ENCODE data around the gene MTCL1. TPM values are rescaled to one million over a fixed set of nuclear protein-coding genes. Genes with fewer than 3 reads are reported as not detected.

The MTCL1 gene
- total and polyA plus RNA-seq, 4 donors, result 0.65 to 5.4 (median 1.4) TPM

DNA sequence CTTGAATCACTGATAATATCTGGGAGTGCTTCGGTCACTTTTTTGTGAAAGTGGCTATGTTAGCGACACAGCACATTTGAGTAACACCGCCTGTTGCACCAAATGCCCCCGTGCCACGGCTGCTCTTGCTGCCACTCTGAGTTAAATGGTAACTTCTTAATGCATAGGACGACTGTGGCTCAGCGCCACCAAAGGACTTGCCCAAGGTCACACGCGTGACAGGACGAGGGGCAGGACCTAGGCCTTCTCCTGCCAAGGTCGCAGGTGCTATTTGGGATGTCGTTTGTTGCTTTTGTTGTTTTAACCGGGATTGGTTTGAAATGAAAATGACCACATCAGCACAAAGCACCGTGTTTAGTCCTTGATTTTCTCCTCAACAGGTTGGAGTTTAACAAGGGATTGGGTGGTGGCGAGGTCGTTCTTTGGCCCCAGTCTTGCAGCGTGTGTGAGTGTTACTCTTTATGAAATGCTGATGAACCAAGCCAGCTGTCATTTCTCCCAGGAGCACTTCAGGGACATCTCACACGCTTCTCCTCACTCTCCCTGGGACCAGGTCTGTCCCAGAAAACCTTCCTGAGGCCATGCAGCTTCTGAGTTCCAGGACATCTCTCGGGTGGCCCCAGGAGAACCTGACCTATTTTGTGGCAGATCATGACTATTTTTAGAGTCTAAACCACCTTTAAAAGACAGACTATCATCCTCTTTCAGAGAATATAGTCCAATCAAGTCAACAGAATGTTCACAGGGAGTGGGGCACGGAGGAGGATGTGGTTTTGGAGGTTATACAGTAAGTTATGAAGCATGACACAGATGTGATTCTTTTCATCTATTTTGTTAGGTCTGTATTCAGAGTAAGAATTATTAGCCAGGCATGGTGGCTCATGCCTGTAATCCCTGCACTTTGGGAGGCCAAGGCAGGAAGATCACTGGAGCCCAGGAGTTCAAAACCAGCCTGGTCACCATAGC is 49.9 kb downstream of the MTCL1 start:
- 86% methylated on average over 20 of the region's 20 CpGs for WGBS
- H3K27me3 ChIP-seq (ENCODE audit: control insufficient read depth in 4 of 4, insufficient read depth in 4 of 4, low read length in 3 of 4), result no peaks in the 10 kb centered on the region
- H3K4me1 ChIP-seq (ENCODE audit: control insufficient read depth in 4 of 4, insufficient read depth in 4 of 4, low read length in 3 of 4), result no peaks in the 10 kb centered on the region
- no peaks in the 10 kb centered on the region for H3K36me3 ChIP-seq (ENCODE audit: control insufficient read depth in 4 of 4, insufficient read depth in 3 of 4, low read depth in 1 of 4, low read length in 3 of 4)
- TF ChIP-seq TAF1 (conservative IDR thresholded peaks at IDR 0.05), result no peak
- TF ChIP-seq HNF4A (conservative IDR thresholded peaks at IDR 0.05), result no peak
- TF ChIP-seq JUND (IDR thresholded peaks at IDR 0.05), result no peak
- TF ChIP-seq FOXA1 (IDR thresholded peaks at IDR 0.05), result no peak
- no peak for TF ChIP-seq YY1 (IDR thresholded peaks at IDR 0.05)
- no peak for TF ChIP-seq EGR1 (IDR thresholded peaks at IDR 0.05; ENCODE audit: low read depth in 2 of 2)
- no peak for TF ChIP-seq RAD21 (IDR thresholded peaks at IDR 0.05)
- no peak for TF ChIP-seq SP1 (IDR thresholded peaks at IDR 0.05)
- TF ChIP-seq GABPA (IDR thresholded peaks at IDR 0.05 in 1 of 2, conservative IDR thresholded peaks at IDR 0.05 in 1 of 2), result no peak
- TF ChIP-seq, protein P1, sequence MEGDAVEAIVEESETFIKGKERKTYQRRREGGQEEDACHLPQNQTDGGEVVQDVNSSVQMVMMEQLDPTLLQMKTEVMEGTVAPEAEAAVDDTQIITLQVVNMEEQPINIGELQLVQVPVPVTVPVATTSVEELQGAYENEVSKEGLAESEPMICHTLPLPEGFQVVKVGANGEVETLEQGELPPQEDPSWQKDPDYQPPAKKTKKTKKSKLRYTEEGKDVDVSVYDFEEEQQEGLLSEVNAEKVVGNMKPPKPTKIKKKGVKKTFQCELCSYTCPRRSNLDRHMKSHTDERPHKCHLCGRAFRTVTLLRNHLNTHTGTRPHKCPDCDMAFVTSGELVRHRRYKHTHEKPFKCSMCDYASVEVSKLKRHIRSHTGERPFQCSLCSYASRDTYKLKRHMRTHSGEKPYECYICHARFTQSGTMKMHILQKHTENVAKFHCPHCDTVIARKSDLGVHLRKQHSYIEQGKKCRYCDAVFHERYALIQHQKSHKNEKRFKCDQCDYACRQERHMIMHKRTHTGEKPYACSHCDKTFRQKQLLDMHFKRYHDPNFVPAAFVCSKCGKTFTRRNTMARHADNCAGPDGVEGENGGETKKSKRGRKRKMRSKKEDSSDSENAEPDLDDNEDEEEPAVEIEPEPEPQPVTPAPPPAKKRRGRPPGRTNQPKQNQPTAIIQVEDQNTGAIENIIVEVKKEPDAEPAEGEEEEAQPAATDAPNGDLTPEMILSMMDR (IDR thresholded peaks at IDR 0.05; ENCODE audit: low read depth, low read length, missing input control), result no peak
- no peak for TF ChIP-seq NR2F2 (IDR thresholded peaks at IDR 0.05)
- TF ChIP-seq, protein P2, sequence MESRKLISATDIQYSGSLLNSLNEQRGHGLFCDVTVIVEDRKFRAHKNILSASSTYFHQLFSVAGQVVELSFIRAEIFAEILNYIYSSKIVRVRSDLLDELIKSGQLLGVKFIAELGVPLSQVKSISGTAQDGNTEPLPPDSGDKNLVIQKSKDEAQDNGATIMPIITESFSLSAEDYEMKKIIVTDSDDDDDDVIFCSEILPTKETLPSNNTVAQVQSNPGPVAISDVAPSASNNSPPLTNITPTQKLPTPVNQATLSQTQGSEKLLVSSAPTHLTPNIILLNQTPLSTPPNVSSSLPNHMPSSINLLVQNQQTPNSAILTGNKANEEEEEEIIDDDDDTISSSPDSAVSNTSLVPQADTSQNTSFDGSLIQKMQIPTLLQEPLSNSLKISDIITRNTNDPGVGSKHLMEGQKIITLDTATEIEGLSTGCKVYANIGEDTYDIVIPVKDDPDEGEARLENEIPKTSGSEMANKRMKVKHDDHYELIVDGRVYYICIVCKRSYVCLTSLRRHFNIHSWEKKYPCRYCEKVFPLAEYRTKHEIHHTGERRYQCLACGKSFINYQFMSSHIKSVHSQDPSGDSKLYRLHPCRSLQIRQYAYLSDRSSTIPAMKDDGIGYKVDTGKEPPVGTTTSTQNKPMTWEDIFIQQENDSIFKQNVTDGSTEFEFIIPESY (IDR thresholded peaks at IDR 0.05), result no peak
- TF ChIP-seq FOXA2 (IDR thresholded peaks at IDR 0.05), result no peak
- TF ChIP-seq, protein P3, sequence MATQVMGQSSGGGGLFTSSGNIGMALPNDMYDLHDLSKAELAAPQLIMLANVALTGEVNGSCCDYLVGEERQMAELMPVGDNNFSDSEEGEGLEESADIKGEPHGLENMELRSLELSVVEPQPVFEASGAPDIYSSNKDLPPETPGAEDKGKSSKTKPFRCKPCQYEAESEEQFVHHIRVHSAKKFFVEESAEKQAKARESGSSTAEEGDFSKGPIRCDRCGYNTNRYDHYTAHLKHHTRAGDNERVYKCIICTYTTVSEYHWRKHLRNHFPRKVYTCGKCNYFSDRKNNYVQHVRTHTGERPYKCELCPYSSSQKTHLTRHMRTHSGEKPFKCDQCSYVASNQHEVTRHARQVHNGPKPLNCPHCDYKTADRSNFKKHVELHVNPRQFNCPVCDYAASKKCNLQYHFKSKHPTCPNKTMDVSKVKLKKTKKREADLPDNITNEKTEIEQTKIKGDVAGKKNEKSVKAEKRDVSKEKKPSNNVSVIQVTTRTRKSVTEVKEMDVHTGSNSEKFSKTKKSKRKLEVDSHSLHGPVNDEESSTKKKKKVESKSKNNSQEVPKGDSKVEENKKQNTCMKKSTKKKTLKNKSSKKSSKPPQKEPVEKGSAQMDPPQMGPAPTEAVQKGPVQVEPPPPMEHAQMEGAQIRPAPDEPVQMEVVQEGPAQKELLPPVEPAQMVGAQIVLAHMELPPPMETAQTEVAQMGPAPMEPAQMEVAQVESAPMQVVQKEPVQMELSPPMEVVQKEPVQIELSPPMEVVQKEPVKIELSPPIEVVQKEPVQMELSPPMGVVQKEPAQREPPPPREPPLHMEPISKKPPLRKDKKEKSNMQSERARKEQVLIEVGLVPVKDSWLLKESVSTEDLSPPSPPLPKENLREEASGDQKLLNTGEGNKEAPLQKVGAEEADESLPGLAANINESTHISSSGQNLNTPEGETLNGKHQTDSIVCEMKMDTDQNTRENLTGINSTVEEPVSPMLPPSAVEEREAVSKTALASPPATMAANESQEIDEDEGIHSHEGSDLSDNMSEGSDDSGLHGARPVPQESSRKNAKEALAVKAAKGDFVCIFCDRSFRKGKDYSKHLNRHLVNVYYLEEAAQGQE (IDR thresholded peaks at IDR 0.05), result no peak
- TF ChIP-seq HNF4G (IDR thresholded peaks at IDR 0.05), result no peak
- no peak for DNase-seq (ENCODE audit: low spot score)
- H3K27ac ChIP-seq (ENCODE audit: low read depth in 1 of 2, low read length in 2 of 2), result no peak overlapping the region
- no peak overlapping the region for H3K4me3 ChIP-seq (ENCODE audit: low read depth in 1 of 3, low read length in 3 of 3)
- H3K9me3 ChIP-seq (ENCODE audit: control insufficient read depth in 4 of 4, low read length in 3 of 4), result no peaks in the 10 kb centered on the region
- H3K9ac ChIP-seq (ENCODE audit: low read depth in 1 of 2, low read length in 2 of 2), result no peak overlapping the region

DNA sequence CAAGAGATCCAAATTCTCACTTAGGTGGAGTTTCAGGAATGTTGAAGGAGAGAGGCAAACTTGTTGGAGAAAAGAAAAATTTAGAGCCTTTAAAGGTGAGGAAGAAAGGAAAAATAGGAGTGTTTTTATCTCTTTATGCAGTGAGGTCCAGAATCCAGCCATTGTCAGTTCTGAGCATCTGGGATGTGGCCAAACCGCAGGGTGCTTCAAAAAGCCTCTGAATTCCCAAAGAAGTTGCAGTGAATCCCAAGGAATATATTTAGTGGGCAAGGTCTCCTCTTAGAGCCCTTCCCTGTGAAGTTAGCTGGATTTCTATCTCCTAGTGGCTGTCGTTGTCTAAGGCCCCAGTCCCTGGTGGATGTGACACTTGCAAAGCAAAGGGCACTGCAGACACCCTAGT is 51.2 kb downstream of the MTCL1 start:
- Histone ChIP-seq H3K4me3 (ENCODE audit: low read depth in 1 of 3, low read length in 3 of 3) (no peak overlapping the region), H3K9ac (ENCODE audit: low read depth in 1 of 2, low read length in 2 of 2) (no peak overlapping the region), H3K4me1 (ENCODE audit: control insufficient read depth in 4 of 4, insufficient read depth in 4 of 4, low read length in 3 of 4) (no peaks in the 10 kb centered on the region), H3K9me3 (ENCODE audit: control insufficient read depth in 4 of 4, low read length in 3 of 4) (no peaks in the 10 kb centered on the region), H3K27ac (ENCODE audit: low read depth in 1 of 2, low read length in 2 of 2) (no peak overlapping the region), H3K36me3 (ENCODE audit: control insufficient read depth in 4 of 4, insufficient read depth in 3 of 4, low read depth in 1 of 4, low read length in 3 of 4) (no peaks in the 10 kb centered on the region), H3K27me3 (ENCODE audit: control insufficient read depth in 4 of 4, insufficient read depth in 4 of 4, low read length in 3 of 4) (no peaks in the 10 kb centered on the region)
- no peak for DNase-seq (ENCODE audit: low spot score)
- WGBS, result 93% methylated on average over 2 of the region's 2 CpGs
- no peak for TF ChIP-seq SP1 (IDR thresholded peaks at IDR 0.05)
- no peak for TF ChIP-seq HNF4A (conservative IDR thresholded peaks at IDR 0.05)
- no peak for TF ChIP-seq GABPA (IDR thresholded peaks at IDR 0.05 in 1 of 2, conservative IDR thresholded peaks at IDR 0.05 in 1 of 2)
- no peak for TF ChIP-seq FOXA1 (IDR thresholded peaks at IDR 0.05)
- no peak for TF ChIP-seq NR2F2 (IDR thresholded peaks at IDR 0.05)
- TF ChIP-seq, protein P1 (IDR thresholded peaks at IDR 0.05; ENCODE audit: low read depth, low read length, missing input control), result no peak
- TF ChIP-seq HNF4G (IDR thresholded peaks at IDR 0.05), result no peak
- TF ChIP-seq JUND (IDR thresholded peaks at IDR 0.05), result no peak
- TF ChIP-seq, protein P4, sequence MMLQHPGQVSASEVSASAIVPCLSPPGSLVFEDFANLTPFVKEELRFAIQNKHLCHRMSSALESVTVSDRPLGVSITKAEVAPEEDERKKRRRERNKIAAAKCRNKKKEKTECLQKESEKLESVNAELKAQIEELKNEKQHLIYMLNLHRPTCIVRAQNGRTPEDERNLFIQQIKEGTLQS (IDR thresholded peaks at IDR 0.05), result no peak
- no peak for TF ChIP-seq TAF1 (conservative IDR thresholded peaks at IDR 0.05)
- TF ChIP-seq YY1 (IDR thresholded peaks at IDR 0.05), result no peak
- TF ChIP-seq, protein P3 (IDR thresholded peaks at IDR 0.05), result no peak
